ENCODE data around the gene CD4.
A peak's percentile ranks its signal among the peaks of the same experiment; 100 is the strongest.
"Not testable (repeated sequence)": the region's sequence is repeated elsewhere in the genome, so short reads cannot be mapped to it uniquely, and the experiment has no call there.

Gene CD4

GRCh38 chr12:6869049-6870021 lies 80.0 kb downstream of the CD4 start:
- DNase-seq: peak; percentile 88

GRCh38 chr12:6870304-6870703 lies 81.0 kb downstream of the CD4 start:
- not testable (repeated sequence) for DNase-seq

All from stimulated activated CD4-positive, alpha-beta T cell treated with anti-CD3 and anti-CD28 coated beads, Interleukin-4, amount 100 ng/mL, for 24 hours (primary cell).